NCI-H1417 treated with DMSO at 0.1 percent for 48 hours (cell line): ENCODE measurements around the gene NPFFR1.

Experiments used
- DNase-seq: peaks from one replicate; lab custom pipeline; 2025; lab: John Stamatoyannopoulos, UW

The NPFFR1 gene

DNA sequence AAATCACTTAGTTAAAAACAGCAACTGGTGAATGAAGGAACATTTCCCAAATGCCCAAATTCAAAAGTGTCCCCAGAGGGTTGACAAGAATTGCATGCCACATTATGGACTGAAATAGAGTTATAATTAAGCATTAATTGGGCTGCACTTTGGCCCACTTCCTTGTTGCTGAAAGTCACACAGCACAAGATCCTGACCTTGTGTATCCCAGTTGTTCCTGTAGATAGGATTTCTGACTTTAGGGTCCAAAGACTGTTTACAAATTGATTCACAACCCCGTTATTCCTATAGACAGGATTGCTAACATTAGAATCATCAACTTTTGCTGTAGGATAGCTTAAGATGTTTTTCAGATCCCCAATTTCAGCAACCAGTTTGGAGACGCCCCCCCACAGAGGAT, 31.5 kb upstream of the NPFFR1 start:
- DNase-seq = no peak

DNA sequence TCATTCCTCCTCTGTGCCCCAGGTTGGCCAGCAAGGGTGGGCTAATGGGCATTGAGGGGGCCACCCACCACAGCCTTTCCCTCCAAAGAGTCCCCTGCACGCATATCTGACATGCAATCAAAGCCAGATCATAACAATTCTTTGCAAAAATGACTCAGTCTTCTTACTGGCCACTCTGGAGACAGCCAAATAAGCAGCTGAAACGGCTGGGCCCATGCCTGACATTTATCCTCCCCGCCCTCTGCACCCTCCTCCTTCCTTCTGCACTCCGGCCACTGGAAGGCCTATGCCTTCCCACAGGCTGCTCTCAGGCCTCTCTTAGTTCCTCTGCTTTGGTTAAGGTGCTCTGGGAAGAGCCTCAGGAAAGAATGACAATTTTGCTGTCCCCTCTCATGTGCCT, 29.2 kb upstream of the NPFFR1 start:
- DNase-seq = no peak

DNA sequence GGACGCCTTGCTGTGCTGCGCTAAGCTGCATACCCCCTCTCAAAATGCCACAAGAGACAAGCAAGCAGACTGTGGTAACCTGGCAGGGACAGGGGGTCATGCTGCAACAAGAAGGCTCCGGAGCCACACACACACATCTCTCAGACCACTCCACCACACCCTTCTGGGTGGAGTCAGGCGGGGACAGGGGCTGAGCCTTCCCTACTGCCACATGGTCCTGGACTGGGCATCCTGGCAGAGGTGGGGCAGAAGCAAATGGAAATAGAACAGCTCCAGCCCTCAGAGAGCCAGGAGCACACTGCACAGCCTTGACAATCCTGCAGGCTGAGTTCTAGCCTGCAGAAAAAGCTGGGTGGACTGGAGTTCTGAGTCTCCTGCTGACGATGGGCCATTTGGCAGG, 28.4 kb upstream of the NPFFR1 start:
- no peak for DNase-seq

DNA sequence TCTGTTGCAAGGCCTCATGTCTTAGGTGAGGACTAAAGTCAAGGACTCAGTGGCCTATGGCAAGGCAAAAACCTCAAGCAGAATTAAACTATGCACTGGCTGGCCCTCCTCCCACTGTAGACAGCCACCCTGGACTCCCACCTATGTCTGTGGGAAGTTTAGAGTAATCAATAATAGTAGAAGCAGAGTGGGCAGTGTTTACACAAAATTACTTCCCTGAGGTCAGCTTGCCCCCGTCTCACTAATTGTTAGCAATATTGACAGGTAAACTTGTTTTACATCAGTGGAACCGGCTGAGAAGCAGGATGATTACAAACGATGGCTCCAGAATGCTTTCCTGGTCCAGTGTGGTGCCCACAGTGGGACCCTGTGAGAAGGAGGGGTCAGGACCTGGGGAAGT, 27.9 kb upstream of the NPFFR1 start:
- no peak for DNase-seq

DNA sequence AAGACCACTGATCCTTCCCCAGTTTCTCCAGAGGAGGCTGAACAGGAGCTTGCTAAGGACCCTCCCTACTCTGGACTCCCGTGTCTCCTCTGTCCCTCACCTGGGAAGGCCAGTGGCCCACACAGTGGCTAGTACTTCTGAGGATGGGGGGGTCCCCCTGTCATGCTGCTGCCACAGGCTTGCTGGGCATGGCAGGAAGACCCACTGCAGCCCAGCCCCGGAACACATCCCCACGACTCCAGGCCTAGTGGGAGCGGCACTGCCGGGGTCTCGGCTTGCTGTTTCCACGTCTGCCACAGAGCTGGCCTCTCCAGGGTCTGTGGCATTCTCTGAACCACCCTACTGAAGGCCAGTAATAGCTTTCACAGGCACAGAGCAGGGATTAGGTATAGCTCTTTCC, 25.9 kb upstream of the NPFFR1 start:
- no peak for DNase-seq

DNA sequence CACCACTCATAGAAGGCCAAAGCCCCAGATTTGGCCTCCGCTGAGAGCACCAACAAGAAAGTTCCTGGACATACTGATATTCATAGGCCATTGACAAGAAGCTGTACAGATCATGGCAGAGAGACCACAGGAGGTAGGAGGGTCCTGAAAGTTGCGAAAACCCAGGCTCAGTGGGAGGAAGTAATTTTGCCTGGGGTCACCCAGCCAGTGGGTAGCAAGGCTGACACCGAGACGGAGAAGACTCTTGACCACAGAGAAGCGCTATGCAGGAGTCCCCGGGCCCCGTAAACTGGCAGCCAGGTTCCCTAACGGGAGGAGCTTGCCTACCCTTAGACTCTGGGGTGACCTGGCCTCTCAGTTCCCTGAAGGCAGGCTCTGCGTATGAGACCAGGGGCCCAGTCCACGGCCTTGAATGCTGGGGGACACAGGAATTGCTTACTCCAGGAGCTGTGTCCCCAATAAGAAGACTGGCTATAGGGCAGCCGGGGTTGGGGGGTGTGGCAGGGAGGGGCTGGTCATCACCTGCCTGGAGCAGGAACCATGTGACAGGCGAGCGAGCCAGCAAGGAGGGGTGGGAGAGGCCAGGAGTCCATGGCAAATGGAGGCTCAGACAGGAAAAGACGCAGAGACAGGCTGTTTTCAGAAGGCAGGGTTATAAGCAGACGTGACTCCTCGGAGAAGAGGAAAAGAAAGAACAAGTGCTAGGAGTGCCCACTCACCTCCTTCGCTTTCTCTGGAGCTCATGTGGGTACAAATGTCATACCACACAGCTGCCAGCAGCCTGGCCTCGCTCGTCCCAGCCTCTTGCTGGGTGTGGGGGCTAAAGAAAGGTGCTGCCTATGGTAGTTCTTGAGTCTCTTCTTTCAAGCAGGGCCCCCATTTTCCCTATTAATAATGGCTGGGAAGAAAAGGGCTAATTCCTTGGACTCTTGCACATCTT, 24.6 kb upstream of the NPFFR1 start:
- no peak for DNase-seq

DNA sequence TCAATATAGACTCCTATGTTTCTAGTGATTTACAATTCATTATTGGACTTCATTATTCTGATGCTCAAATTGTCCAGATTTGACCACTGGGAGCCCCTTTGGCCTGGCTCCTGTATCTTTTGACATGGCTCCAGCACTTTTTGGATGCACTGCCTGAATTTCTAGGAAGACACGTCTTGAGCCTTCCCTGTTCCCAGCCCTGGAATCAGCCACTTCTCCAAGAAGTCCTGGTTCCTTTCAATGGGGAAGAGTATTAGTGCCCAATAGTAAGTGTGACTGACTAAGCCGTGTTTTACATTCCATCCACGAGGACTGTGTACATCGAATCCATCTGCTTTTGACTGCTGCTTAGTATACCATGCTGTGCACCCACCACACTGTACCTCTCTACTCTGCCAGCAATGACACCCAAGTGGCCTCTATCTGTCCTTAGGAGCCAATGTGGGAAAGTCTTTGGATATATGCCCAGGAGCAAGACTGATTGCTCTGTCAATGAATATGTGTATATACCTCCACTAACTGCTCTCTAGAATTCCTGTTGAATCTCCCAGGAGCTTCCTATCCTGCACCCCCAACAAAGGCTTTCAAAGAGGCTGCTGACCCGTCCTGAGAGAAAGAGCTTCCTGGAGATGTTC, 23.2 kb upstream of the NPFFR1 start:
- no peak for DNase-seq

DNA sequence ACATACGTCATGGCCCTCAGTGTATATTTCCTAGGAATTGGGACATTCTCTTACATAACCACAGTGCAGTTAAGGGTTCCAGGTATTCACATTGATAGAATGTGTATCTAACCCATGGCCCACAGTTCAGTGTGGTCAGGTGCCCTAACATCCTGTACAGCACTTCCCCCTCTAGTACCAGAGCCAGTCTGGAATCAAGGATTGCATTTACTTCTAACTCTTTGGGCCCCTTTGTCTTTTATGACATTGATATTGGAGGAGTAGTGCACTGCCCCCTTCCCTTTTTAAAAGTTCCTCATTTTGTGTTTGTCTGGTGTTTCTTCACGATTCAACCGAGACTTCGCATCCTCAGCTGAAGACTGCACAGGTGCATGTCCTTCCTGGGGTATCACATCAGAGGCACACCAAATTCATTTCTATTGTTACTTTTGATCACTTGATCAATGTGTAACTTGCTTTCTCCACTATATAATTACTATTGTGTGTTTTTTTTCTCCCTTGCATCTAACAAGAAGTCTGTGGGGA, 22.4 kb upstream of the NPFFR1 start:
- no peak for DNase-seq

DNA sequence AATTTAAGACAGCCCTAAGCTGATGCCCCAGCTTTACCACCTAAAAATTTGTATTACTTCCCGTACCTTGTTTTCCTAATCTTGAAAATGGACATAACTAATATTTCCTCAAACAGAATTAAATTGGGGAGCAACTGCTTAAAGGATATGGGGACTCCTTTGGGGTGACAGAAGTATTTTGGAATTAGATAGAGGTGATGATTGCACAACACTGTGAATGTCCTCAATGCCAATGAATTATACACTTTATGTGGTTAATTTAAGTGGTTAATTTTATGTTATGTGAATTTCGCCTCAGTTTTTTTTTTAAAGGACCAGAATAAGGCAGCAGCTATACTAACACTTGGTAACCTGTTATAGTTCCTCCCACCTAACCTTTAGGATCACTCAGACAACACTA, 19.9 kb upstream of the NPFFR1 start:
- DNase-seq = no peak

DNA sequence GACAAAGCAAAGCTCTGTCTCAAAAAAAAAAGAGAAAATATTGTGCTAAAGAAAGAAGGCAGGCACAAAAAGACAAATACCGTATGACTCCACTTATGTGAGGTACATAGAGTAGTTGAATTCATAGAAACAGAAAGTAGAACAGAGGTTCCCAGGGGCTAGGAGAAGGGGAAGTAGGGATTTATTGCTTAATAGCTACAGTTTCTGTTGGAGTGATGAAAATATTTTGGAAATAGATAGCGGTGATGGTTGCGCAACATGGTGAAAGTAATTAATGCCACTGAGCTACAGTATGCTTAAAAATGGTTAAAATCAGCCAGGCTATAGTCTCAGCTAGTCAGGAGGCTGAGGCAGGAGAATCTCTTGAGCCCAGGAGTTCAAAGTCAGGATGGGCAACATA, 18.5 kb upstream of the NPFFR1 start:
- no peak for DNase-seq

DNA sequence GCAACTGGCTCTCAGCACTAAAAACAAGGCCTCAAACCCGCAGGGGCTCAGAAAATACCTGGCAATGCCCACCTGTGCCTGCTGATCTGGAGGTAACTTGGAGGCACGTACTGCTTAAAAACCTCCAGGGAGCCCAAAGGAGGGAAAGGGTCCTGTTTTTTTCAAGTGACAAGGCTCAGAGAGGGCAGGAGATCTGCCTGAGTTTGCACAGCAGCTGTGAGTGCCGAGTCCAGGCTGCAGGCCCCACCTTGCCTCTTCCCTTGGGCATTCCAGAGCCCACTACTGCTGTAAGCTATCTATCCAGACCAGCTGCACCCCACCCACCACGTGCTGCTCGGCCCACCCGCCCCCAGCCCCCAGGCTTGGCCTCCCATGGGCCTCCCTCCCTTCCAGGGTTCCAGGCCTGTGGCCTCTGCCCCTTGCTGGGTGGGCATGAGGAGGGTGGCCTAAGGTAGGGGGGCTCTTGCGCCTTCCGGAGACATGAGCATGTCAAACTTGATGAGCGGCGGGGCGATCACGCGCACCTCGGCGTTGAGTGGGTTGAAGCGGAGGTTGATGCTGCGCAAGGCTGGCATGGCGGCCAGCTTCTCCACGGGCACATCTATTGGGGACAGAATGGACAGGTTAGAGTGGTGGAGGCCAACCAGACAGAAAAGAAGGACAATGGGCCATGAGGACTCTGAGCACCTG, 17.2 kb upstream of the NPFFR1 start:
- no peak for DNase-seq

DNA sequence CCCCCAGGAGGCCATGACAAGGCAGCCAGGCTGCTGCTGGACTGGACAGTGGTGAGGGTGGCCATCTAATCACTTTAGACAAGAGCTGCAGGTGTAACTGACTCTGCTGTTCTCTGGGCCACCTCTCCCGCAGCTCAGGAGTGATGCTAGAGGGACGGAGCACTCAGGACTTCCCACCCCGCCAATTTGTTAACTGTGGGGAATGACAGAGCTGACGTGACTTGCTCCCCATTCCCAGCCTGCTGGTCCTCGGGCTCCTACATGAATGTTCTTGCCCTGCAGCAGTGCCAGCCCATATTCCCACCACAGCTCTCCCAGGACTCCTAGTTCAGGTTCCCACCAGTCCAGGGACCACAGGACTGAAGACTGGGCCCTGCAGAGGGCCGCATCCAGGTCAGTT, 16.7 kb upstream of the NPFFR1 start:
- no peak for DNase-seq

DNA sequence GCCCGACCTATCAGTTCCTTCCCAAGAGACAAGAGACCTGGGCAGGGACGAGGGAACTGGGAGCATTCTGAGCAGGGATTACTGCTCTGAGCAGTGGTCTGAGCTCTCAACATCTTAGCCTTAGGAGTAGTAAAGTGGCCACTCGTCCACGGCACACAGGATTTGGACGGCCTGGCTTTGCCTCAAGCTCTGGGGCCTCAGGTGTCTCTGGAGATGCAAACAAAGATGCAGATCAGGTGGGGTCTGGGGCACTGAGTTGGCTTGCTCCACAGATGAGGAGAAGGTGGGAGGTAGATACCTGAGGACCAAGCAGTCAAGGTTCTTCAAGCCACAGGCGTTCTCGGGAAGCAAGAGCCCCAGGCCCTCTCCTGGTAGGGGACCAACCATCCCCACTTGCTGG, 16.1 kb upstream of the NPFFR1 start:
- no peak for DNase-seq

DNA sequence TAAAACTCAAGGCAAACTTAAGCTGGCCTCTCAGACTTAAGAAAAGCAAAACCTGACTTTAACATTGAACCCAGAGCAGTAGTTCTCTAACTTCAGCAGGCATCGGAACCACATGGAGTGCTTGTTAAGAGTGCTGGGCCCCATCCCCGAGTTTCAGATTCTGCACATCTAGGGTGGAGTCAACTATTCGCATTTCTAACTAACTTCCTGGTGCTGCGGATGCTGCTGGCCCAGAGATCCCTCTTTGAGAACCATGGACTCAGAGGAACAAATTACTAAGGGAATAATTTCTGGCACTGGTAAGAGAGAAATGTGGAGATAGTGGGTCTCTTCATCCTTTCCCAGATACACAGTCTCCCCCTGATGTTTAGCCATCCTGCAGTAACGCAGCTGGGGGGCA, 14.6 kb upstream of the NPFFR1 start:
- no peak for DNase-seq

DNA sequence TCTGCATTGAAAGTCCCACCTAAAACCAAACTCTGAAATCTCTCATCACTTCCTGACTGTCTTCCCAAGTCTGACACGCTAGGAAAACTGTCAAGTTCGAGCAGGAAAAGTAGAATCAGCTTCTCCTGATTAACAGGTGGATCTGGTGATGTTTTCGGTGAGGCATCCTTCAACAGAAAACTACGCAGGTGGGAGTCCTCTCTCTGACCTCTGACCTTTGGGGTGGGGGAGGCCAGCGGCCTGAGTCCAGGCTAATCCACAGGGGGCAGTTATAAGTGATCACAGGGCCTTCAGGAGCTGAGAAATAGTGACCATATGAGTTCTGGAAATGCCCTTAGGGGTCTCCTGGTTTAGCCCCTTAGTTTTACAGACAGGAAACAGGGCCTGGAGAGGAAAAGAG, 13.4 kb upstream of the NPFFR1 start:
- no peak for DNase-seq

DNA sequence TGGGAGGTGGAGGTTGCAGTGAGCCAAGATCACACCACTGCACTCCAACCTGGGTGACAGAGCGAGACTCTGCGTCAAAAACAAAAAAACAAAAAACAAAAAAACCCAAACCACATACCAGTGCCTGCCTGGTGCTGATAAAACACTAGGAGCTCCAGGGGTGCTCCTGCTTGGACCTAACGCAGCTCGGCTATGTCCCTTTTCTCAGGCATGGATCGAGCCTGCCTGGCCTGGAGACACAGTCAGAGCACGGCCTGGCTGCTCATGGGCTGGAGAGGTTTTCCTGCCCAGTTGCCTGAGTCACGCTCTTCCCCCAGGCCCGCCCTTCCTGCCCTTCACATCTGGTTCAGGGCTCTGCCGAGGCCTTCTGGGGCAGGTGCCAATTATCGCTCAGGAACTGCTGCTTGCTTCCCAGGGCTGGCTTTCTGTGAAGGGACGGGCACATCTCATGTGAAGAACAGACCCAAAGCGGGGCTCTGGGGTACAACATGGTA, 12.6 kb upstream of the NPFFR1 start:
- DNase-seq = no peak

DNA sequence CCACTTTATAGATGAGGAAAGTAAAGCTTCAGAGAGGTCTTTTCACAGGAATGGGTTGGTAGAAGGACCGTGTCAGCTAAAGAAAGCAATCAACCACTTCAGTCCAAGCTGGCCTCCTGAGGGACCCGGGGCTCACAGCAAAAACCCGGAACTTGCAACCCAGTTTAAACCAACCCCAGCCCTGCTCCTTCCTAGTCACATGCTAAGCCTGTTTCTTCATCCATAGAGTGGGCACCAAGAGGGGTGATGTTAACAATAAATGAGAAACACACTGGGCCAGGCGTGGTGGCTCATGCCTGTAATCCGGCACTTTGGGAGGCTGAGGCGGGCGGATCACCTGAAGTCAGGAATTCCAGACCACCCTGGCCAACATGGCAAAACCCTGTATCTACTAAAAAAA, 12.1 kb upstream of the NPFFR1 start:
- DNase-seq = no peak

DNA sequence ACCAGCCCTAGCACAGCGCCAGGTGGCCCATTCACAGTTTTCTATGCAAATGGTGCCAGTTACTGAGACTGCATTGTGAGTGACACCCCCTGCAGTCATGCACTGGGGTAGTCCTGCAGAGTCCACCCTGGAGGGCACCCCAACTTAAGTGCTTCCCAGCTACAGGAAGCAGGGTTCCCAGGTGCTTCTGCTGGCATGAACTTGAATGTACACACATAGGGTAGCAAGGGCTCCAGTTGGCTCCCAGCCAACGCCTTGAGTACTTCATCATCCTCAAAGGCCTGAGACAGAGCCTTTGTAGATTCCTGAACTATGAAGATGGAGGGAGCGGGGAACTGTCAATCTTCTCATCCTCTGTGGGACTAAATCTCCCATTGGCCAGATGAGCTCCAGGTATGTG, 11.5 kb upstream of the NPFFR1 start:
- DNase-seq = no peak

DNA sequence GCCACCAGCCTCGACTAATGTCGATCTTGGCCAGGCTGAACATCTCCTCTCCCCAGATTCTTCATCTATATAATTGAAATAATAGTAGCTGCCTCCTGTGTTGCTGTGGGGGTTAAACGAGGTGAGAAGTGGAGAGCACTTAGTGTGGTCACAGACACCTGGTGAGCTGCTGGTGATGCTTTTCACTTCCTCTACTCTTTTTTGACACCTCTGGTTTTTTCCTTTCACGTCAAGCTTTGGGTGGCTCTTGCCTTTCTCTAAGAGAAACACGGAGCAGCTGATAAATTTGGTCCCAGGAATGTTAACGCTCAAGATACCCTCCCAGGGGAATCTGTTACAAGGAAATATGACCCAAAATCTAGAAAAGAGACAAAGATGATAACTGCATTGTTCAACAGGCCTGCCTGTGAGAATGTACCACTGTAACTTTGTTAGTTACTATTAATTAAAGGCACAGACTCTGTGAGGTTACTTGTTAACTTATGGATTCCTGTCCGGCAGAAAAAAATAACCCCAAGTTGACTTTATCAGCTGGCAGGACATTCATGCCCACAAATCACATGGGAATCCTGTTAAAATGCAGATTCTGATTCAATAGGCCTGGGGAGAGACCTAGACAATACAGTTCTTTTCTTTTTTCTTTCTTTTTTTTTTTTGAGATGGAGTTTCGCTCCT, 9.5 kb upstream of the NPFFR1 start:
- no peak for DNase-seq

DNA sequence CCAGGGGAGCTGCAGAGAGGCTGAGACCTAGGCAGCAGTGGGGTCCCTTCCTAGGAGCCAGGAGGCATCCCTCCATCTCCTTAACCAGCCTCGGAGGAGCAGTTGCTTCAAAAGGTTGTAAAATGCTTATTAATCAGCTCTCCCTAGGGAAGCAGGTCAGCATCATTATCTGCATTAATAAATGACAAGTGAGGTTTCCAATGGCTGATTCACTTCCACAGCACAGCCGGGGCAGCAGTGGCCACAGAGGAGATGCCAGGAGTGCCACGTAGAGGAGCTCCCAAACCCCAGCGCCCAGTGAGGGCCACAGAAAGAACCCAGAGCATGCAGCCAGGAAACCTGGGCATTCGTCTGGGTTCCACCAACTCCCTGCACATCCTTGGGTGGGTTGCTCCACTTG, 8.2 kb upstream of the NPFFR1 start:
- no peak for DNase-seq

DNA sequence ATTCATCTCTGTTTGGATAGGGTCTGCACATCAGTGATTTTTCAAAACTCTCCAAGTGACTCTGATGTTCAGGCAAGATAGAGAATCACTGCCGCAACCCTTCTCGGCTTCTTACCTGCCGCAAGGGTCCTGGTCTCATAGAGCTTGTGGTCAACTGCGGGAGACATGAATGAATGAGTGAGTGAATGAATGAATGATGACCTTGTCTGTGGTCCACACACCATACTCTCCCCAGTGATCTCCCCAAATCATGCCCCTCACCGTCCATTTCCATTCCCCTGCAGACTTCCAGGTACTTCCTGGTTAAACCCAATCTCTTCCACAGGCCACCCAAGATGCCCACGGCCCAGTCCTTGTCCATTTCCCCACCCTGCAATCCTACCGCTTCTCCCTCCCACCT, 5.9 kb upstream of the NPFFR1 start:
- DNase-seq = no peak

DNA sequence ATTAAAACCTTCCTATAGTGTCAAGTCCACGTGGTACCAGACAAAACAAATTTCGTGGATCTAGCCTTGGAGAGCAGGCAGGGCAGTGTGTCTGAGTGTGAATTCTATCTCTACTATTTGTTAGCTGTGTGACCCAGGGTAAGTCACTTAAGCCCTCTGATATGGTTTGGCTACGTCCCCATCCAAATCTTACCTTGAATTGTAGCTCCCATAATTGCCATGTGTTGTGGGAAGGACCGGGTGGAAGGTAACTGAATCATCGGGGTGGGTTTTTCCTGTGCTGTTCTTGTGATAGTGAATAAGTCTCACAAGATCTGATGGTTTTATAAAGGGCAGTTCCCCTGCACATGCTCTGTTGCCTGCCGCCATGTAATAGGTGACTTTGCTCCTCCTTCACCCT, 2.8 kb upstream of the NPFFR1 start:
- DNase-seq = no peak
